GM18873 (cell line): ENCODE data around the gene CYP2W1.
A peak's percentile ranks its signal among the peaks of the same experiment; 100 is the strongest.

Experiments used
- ATAC-seq: cut with Tn5 transposase; IDR thresholded peaks from one replicate; pipeline ENCODE4 v1.9.1; 2021; ENCODE audit warnings: mild to moderate bottlenecking, moderate library complexity, moderate number of reproducible peaks; ENCODE audit not compliant: unreplicated experiment, low FRiP score

The CYP2W1 gene

DNA sequence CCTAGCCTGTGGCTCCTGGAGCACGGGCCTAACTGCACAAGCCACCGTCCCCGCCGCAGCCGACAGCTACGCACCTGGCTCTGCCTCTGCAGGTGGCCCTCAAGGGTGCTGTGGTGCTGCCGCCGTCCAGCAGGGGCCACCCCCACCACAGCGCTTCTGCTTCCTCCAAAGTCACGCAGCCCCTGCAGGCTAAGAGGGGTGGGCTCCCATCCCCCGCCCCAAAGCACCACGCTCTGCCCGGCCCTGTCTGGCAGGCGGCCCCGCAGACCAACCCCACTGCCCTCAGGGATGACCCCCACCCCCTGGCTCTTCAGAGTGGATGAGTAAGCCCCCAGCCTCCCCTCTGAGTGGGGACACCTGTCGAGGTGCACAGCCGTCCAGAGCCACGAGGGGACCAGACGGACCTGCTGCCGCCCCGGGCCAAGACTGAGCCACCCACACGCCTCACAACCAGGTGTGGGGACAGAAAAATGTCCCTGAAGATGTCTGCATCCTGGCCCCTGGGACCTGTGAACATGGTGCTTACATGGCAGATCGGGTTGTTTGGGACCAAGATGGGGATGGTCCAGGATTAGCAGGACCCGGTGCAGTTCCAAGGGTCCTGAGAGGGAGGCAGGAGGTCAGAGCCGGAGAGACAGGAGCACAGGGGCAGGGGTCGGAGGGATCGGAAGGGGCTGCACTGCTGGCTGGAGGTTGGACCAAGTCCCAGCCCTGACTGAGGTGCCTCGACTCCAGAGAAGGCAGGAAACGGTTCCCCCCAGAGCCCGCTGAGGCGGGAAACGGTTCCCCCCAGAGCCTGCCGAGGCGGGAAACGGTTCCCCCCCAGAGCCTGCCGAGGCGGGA is 19.5 kb upstream of the CYP2W1 start:
- no peak for ATAC-seq

DNA sequence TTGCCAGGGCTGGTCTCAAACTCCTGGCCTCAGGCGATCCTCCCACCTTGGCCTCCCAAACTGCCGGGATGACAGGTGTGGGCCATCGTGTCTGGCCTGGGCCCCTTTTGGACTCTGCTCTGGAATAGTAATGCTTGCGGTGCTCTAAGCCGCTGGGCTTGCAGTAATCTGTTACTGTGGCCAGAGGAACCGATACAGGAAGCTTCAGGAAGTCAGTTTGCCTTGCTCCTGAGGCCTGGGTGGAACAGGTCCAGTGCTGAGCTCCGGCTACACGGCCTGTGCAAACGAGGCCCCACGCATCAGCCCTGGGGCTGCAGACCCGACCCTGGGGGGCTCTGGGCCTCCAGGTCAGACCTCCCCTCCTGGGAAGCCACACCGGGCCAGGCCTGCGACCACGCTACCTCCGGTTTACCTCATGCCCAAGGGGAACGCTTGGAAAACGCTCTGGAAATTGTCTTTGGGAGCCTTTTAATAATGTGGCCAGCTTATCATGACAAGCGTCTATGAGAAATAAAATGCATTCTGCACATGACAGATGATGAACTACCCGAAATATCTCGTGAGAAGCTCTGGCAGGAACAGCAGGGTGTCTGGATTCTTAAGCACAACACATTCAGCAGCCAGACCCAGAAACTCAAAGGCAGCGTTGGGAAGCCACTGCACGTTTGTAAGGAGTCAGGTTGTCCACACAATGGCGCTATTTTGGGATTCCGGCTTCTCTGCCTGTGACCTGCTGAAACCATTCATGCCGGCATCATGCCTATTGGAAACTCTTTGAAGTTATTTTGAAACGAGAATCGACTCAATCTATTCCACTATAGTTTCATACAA is 18.4 kb upstream of the CYP2W1 start:
- no peak for ATAC-seq

DNA sequence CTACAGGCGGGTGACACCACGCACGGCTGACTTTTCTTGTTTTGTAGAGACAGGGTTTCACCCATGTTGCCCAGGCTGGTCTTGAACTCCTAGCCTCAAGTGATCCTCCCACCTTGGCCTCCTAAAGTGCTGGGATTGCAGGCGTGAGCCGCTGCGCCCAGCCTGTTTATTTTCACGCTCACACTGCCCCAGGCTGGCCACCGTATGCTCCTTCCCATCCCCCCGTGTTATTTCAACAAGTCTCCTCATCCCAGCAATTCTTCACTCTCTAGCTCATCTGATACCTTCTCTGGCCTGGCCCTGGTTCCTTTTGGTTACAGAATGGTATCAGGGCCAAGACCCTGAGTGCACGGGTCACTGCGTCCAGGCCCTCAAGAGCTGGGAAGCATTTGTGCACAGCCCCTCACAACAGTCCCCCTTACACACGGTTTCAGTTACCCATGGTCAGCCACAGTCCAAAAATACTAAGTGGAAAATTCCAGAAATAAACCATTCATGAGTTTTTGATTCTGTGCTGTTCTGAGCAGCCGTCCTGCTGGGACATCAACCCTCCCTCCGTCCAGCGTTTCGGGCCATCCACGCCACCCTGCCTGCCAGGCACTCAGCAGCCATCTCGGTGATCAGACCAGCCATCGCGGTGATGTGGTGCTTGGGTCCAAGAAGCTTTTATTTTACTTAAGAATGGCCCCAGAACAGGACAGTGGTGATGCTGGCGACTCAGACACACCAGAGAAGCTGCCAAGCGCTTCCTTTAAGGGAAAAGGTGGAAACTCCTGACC is 16.5 kb upstream of the CYP2W1 start:
- ATAC-seq: no peak

DNA sequence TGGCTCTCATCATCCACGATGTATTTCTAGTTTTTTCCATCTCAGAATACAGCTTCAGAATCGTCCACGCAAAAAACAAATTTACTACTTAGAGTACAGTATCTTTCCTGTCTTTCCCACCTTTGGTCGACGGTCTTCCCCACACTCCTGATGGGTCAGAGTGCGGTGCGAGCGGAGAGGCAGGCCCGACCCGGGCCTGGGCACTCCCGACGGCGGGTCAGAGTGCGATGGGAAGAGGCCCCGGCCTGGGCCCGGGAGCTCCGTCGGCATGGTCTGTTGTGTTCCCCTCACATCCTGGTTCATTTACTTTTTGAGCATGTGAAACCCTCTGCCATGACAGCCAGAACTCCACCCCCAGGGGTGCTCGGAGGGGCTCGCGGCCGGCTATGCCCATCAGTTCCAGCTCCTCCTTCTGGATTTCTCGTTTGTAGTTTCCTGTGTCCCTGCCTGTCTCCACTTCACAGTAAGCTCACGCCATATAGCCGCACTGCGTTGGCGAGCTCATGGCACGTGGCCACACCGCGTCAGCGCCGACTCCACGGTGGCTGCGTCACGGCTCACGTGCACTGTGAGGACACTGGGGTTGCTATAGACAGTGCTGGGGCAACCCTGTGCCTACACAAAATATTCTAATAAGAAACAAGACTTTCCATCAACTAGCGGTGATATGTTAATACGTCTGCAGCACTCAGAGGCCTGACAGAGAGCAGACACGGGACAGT is 15.5 kb upstream of the CYP2W1 start:
- ATAC-seq: no peak

DNA sequence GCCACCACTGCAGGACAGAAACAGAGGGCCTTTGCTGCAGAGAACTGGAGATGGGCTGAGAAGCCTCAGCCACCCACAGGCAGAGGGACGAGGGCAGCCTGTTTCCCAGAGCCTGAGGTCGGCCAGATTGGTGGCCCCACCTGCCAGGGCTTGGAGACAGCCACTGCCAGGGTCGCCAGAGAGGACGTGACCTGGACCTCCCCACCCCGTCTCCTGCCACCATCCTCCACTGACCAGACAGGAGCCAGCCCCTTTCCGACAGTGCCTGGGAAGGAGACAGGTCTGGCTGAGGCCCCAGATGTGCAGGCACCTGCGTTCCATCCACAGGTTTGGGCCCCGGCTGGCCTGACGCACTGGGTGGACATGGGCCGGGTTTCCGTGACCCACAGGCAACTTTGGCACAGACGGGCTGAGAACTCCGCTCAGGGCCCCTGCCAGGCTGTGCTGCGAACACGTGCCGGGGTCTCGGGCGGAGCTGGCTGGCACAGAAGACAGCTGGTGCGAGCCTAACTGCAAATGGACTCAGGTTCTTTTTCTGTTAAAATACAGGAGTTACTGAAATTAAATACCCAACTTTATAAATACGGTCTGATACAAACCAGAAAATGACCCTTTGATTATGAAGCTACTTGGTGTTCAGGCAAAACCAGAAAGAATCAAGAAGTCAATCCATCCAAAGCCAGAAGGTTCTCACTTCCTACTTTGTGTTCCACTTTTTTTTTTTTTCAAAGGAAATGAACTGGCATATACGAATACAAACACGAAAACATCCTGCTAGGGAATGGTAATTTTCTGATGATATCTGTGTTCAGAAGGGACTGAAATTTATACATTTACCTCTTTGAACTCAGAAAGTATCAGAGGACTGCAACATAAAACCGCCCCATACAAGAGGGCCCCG is 14.5 kb upstream of the CYP2W1 start:
- no peak for ATAC-seq

DNA sequence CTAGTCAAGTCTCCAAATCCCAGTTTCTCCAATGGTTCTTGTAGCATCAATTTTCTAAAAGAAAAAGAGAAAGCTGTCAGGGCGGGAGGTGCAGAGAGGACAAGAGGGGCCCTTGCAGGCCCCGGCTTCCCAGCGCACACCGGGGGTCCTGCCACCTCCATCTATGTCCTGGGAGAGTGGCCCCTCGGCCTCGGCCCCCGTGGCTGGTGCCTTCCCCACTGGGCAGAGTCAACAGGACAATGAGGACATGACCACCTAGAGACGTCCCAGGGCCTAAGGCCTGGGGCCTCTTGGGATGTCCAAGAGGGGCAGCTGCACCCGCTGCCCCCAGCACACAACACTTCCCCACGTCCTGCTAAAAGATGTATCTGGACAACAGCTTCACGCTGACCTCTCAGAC is 13.6 kb upstream of the CYP2W1 start:
- no peak for ATAC-seq

DNA sequence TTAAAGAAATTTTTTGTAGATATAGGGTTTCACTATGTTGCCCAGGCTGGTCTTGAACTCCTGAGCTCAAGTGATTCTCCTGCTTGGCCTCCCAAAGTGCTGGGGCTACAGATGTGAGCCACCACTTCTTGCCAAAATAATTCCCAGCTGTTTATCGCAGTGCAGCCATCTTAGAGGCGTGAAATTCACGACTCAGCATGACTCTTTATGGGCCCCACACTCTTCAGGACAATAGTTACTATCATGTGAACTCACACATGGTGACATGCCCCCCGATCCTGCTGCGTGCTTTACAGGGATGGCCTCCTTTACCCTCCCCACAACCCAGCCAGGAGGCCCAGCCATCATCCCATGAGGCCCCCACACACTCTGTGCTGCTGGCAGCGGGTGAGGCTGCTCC is 12.2 kb upstream of the CYP2W1 start:
- ATAC-seq: no peak

DNA sequence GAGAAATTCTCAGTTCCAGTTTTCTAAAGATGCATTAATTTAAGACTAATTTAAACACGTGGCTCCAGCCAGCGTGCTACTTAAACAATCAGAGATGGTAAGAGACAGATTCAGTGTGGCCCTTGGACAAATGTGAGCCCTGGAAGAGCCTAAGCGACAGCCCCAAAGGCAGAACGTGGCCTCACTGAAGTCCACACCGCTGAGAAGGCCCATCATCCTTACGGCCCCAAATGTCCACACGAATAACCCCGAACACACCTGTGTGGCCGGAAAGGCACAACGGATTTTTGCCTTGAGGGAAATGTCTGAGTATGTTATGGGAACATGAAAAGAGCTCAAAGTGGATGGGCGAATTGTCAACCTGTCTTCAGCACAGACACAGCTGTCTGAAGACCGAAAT is 10.9 kb upstream of the CYP2W1 start:
- ATAC-seq: no peak

DNA sequence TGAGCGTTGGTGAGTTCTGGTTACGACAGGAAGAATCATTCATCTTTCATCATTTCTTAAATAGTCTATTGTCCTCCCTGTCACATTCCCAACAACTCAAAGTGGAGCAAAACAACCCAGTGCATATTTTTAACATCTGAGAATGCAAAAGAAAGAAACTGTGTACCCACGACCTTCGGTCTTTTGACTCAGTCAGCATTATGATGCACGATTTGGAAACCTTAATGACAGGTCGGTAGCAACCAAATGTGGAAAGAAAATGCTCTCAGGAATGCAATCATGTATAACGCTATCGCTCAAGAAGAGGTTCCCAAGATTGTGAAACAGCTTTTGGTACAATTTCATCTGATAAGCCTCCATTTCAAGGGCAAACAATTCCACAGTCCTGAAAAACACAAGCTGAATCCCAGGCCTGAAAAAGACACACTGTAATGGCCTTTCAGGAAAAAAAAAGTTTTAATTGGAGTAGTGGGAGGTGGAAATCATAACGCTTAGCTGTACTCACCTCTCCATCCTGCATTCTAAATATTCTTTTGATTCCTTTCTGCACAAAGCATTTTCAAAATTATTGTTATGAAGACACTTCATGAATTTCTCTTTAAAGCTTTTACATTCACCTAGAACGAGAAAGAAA is 10.2 kb upstream of the CYP2W1 start:
- ATAC-seq: no peak

DNA sequence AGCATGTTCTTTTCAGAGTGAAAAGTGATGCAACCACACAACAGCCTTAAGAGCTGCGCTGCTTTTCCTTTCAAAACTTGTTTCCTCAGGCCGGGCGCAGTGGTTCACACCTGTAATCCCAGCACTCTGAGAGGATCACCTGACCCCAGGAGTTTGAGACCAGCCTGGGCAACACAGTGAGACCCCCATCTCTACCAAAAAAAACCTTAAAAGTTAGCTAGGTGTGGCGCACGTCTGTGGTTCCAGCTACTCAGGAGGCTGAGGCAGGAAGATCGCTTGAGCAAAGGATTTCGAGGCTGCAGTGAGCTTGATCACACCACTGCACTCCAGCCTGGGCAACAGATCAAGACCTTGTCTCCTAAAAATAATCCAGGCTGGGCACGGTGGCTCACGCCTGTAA is 9.7 kb upstream of the CYP2W1 start:
- ATAC-seq: no peak

DNA sequence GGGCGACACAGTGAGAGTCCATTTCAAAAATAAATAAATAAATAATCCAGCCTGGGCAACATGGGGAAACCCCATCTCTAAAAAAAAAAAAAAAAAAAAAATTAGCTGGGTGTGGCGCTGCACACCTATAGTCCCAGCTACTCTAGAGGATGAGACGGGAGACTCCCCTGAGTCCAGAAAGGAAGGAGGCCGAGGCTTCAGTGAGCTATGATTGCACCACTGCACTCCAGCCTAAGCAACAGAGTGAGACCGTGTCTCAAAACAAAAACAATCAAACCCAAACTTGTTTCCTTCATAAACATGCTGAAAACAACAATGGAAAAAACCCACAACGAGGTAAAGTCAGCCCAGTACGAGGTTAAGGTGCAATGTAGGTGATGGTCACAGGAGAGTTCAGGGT is 8.8 kb upstream of the CYP2W1 start:
- no peak for ATAC-seq

DNA sequence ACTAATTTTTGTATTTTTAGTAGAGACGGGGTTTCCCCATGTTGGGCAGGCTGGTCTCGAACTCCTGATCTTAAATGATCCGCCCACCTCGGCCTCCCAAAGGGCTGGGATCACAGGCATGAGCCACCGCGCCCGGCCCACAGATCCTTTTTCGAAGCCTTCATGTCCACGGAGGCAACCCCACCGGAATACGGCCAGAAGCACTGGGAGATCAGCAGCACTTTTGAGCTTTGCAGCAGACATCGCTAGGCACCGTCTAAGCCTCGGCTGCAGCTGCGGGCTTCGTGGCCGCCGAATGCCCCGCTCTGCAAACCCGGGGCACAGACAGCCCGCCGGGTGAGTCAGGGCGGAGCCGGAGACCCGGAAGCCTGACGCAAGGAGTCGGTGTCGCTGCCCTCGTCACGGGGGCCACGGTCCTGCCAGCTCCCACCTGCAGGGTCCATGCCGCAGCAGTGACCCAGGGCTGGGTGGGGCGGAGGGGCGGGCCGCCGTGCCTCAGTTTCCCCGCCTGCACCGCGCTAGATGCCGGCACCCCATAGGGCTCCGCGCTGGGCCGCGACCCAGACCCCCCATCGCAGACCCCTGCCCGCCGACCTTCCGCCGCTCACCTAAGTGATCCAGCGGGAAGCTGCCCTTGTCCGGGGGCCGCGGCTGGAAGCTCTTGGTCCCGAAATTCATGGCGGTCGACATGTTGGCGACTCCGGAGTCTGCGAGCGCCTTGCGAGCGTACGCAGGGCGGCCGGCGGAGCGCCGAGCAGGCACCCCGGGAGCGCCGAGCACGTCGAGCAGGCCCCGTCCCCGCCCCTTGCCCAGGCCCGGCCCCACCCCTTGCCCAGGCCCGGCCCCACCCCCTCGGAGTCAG is 7.9 kb upstream of the CYP2W1 start, which contains the start of gene COX19:
Gene COX19, minus strand, starts transcription at position 730 of the 862 bp plus-strand sequence. Its CDS starts 40 bp downstream, at position 690.
- peak; percentile 51 for ATAC-seq

DNA sequence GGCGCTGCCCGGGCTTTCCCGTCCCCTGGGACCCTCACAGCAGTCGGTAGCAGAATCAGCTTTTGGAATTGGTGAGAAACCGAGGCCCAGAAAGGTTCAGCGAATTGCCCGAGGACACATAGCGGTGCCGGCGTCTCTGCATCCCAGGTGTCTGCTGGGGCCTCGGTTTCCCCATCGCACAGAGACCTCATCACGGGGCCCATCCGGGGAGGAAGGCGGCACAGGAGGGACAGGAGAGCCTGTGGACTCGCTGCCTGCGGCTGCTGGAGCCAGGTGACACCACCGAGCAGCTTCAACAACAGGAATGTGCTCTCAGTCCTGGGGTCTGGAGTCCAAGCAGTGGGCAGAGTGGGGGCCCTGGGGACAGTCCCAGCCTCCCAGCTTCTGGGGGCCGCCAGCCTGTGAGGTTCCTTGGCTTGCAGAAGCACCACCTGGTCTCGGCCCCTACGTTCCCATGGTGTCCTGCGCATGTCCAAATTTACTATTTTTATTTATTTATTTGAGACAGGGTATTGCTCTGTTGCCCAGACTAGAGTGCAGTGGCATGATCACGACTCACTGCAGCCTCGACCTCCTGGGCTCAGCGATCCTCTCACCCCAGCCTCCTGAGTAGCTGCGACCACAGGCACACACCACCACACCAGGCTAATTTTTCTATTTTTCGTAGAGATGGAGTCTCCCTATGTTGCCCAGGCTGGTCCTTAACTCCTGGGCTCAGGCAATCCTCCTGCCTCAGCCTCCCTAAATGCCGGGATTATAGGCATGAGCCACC is 7.1 kb upstream of the CYP2W1 start:
- no peak for ATAC-seq

DNA sequence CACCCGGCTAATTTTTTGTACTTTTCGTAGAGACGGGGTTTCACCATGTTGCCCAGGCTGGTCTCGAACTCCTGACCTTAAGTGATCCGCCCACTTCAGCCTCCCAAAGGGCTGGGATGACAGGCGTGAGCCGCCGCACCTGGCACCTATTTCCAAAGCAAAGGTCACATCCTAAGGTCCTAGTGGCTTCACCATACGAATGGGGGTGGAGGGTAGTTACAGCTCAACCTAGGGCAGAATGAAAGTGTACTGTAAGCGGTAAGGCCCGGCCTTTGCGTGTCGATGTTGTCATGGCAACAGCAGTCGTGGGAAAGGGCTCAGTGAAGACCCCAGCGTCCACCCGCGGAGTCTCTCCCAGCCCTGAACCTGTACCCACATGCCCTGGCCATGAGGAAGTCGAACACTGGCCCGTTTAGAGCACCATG is 6.1 kb upstream of the CYP2W1 start:
- no peak for ATAC-seq

DNA sequence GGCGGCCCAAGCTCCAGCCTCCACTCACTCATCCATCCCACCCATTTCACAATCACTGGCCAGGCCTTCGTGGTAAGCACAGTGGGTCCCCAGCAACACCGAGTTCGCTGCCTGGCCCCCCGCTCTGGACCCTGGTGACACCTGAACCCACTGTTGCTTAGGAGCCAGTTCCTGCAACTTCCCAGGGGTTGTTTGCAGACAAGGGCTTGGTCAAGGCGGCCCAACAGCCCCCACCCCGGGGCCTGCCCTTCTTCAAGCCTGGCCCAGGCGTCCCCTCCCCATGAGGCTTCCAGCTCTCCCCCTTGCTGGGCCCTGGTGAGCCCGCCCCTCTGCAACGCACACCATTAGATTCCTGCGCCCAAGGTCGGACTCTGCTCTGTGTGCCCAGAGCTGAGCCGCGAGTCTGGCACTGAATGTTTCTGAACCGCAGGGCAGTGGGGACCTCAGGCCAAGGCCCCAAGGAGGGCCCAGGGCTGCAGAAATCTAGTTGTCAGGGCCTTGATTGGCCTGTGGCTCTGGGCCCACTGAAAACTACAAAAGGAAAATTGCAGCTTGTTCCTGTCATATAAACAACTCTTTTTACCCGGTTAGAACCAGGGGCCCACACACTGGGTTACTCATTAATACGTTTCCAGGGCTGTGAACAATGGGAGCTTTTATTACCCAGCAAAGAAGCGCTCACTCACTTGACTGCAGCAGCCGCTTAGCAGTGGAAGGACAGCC is 5.5 kb upstream of the CYP2W1 start:
- no peak for ATAC-seq

DNA sequence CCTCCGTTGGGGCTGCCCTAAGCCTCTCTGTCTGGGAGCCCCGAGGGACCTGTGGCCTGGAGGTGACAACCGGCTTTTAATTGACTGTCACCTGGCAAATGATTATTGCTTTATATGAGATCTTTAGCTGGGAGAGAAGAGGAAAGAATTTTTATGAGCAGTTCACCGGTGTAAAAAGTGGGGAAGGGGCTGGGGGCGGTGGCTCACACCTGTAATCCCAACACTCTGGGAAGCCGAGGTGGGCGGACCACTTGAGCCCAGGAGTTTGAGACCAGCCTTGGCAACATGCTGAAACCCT is 5.0 kb upstream of the CYP2W1 start:
- ATAC-seq: no peak
